ENCODE measurements around the gene NKD2. TPM values are rescaled to one million over a fixed set of nuclear protein-coding genes. Genes with fewer than 3 reads are reported as not detected.
"Not testable (repeated sequence)": the region's sequence is repeated elsewhere in the genome, so short reads cannot be mapped to it uniquely, and the experiment has no call there.

Gene NKD2
- polyA plus RNA-seq, 1 donor (not counting 4 experiments of a cell fraction or from before 2014, with no cell fraction given), result not detected

DNA sequence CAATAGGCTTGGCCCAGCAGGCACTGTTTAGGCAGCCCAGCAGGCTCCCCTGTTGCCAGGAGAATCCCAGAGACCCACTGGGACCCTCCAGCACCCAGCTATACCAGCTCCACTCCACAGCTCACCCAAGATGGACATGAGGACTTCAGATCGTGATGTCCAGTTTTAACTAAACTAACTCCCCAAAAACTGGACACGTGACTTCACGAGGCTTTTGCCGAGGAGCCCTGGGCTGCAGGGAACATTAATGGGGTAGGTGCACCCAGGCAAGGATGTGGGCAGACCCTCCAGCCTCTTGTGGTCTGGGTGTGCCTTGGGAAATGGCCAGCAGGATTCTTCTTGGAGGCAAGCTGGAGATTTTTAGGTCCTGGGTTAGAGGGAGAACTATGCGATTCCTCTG, 8.9 kb upstream of the NKD2 start:
- FAIRE-seq, result no peak
- Histone ChIP-seq H3K4me3 (ENCODE audit: control insufficient read depth in 2 of 3, extremely low read depth in 1 of 3, insufficient read depth in 2 of 3, low read depth in 1 of 3, low read length in 3 of 3) (no peak overlapping the region), H4K20me1 (ENCODE audit: control insufficient read depth, extremely low read depth, insufficient read depth, low read length) (no peaks in the 10 kb centered on the region), H3K27ac (ENCODE audit: control insufficient read depth, insufficient read depth, low read length) (no peak overlapping the region), H3K79me2 (ENCODE audit: control insufficient read depth, insufficient read depth, low read length) (no peaks in the 10 kb centered on the region), H3K27me3 (ENCODE audit: control insufficient read depth, extremely low read depth, insufficient read depth, low read length) (peaks cover 54% of the 10 kb centered on the region), H3K36me3 (ENCODE audit: control insufficient read depth in 2 of 2, extremely low read depth in 1 of 2, insufficient read depth in 2 of 2, low read length in 2 of 2) (no peaks in the 10 kb centered on the region), H3K9me1 (ENCODE audit: control insufficient read depth, extremely low read depth, insufficient read depth, low read length) (no peaks in the 10 kb centered on the region), H3K9me3 (ENCODE audit: control insufficient read depth, low read depth, low read length) (no peaks in the 10 kb centered on the region), H3K9ac (ENCODE audit: control insufficient read depth, extremely low read depth, insufficient read depth, low read length) (no peak overlapping the region), H2AFZ (ENCODE audit: control insufficient read depth, low read length) (no peak overlapping the region), H3K4me1 (ENCODE audit: control insufficient read depth, extremely low read depth, insufficient read depth, low read length) (peaks cover 17% of the 10 kb centered on the region), H3K4me2 (ENCODE audit: control insufficient read depth, extremely low read depth, insufficient read depth, low read depth, low read length) (no peak overlapping the region)
- no peak for DNase-seq (ENCODE audit: low read depth, low spot score)
- dilution Hi-C loops (cut with MboI; ENCODE audit: extremely low pct_ligation_motif_present, low sequenced_read_pairs), result no loop called here
- TF ChIP-seq, protein P1, sequence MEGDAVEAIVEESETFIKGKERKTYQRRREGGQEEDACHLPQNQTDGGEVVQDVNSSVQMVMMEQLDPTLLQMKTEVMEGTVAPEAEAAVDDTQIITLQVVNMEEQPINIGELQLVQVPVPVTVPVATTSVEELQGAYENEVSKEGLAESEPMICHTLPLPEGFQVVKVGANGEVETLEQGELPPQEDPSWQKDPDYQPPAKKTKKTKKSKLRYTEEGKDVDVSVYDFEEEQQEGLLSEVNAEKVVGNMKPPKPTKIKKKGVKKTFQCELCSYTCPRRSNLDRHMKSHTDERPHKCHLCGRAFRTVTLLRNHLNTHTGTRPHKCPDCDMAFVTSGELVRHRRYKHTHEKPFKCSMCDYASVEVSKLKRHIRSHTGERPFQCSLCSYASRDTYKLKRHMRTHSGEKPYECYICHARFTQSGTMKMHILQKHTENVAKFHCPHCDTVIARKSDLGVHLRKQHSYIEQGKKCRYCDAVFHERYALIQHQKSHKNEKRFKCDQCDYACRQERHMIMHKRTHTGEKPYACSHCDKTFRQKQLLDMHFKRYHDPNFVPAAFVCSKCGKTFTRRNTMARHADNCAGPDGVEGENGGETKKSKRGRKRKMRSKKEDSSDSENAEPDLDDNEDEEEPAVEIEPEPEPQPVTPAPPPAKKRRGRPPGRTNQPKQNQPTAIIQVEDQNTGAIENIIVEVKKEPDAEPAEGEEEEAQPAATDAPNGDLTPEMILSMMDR (optimal IDR thresholded peaks at IDR 0.05 in 1 of 3, IDR thresholded peaks at IDR 0.05 in 1 of 3, conservative IDR thresholded peaks at IDR 0.05 in 1 of 3; ENCODE audit: extremely low read depth in 1 of 3, insufficient read depth in 2 of 3, low read length in 3 of 3), result no peak
- TF ChIP-seq EZH2 (IDR thresholded peaks at IDR 0.05; ENCODE audit: low read length), result no peak

DNA sequence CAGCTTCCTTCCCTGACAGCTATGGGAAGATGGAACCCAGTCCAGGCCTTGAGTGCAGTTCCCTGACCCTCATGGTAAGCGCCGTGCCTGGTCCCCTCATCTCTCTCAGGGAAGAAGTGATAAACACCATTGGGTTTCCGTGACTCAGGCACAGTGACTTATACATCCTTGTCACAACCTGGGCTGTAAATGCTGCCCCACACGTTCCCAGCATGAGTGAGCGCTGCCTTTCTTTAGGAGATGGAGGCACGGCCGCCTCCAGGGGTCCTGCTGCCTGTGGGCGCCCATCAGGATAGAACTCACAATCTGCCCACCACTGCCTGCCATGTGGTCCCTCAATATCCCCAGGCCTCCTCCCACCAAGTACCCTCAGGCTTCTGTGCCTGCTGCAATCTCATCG, 8.3 kb upstream of the NKD2 start:
- Histone ChIP-seq H2AFZ (ENCODE audit: control insufficient read depth, low read length) (no peak overlapping the region), H3K27me3 (ENCODE audit: control insufficient read depth, extremely low read depth, insufficient read depth, low read length) (peaks cover 60% of the 10 kb centered on the region), H3K27ac (ENCODE audit: control insufficient read depth, insufficient read depth, low read length) (no peak overlapping the region), H3K9ac (ENCODE audit: control insufficient read depth, extremely low read depth, insufficient read depth, low read length) (no peak overlapping the region), H3K4me2 (ENCODE audit: control insufficient read depth, extremely low read depth, insufficient read depth, low read depth, low read length) (no peak overlapping the region), H3K79me2 (ENCODE audit: control insufficient read depth, insufficient read depth, low read length) (no peaks in the 10 kb centered on the region), H3K9me3 (ENCODE audit: control insufficient read depth, low read depth, low read length) (no peaks in the 10 kb centered on the region), H3K4me1 (ENCODE audit: control insufficient read depth, extremely low read depth, insufficient read depth, low read length) (peaks cover 17% of the 10 kb centered on the region), H3K36me3 (ENCODE audit: control insufficient read depth in 2 of 2, extremely low read depth in 1 of 2, insufficient read depth in 2 of 2, low read length in 2 of 2) (no peaks in the 10 kb centered on the region), H4K20me1 (ENCODE audit: control insufficient read depth, extremely low read depth, insufficient read depth, low read length) (no peaks in the 10 kb centered on the region), H3K4me3 (ENCODE audit: control insufficient read depth in 2 of 3, extremely low read depth in 1 of 3, insufficient read depth in 2 of 3, low read depth in 1 of 3, low read length in 3 of 3) (no peak overlapping the region), H3K9me1 (ENCODE audit: control insufficient read depth, extremely low read depth, insufficient read depth, low read length) (no peaks in the 10 kb centered on the region)
- DNase-seq (ENCODE audit: low read depth, low spot score), result no peak
- FAIRE-seq, result no peak
- dilution Hi-C loops (cut with MboI; ENCODE audit: extremely low pct_ligation_motif_present, low sequenced_read_pairs), result no loop called here
- TF ChIP-seq, protein P1 (optimal IDR thresholded peaks at IDR 0.05 in 1 of 3, IDR thresholded peaks at IDR 0.05 in 1 of 3, conservative IDR thresholded peaks at IDR 0.05 in 1 of 3; ENCODE audit: extremely low read depth in 1 of 3, insufficient read depth in 2 of 3, low read length in 3 of 3), result no peak
- TF ChIP-seq EZH2 (IDR thresholded peaks at IDR 0.05; ENCODE audit: low read length), result no peak

DNA sequence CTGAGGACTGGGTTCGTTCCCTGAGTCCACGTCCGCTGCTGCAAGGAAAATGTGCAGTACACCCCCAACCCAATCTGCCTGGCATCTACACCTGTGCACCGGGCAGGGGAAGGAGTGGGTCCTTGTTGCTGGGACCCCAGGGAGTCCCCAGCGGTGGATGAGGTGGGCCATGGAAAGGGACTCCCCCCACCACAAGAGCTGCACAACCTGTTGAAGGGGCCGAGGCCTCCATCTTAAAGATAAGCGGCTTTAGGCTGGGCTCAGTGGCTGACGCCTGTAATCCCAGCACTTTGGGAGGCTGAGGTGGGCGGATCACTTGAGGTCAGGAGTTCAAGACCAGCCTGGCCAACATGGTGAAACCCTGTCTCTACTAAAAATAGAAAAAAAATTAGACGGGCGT, 7.8 kb upstream of the NKD2 start:
- H4K20me1 ChIP-seq (ENCODE audit: control insufficient read depth, extremely low read depth, insufficient read depth, low read length); H3K4me2 ChIP-seq (ENCODE audit: control insufficient read depth, extremely low read depth, insufficient read depth, low read depth, low read length); H3K36me3 ChIP-seq (ENCODE audit: control insufficient read depth in 2 of 2, extremely low read depth in 1 of 2, insufficient read depth in 2 of 2, low read length in 2 of 2); H3K9ac ChIP-seq (ENCODE audit: control insufficient read depth, extremely low read depth, insufficient read depth, low read length); H3K9me3 ChIP-seq (ENCODE audit: control insufficient read depth, low read depth, low read length); H3K9me1 ChIP-seq (ENCODE audit: control insufficient read depth, extremely low read depth, insufficient read depth, low read length); FAIRE-seq; H3K79me2 ChIP-seq (ENCODE audit: control insufficient read depth, insufficient read depth, low read length); H2AFZ ChIP-seq (ENCODE audit: control insufficient read depth, low read length); DNase-seq (ENCODE audit: low read depth, low spot score); H3K4me3 ChIP-seq (ENCODE audit: control insufficient read depth in 2 of 3, extremely low read depth in 1 of 3, insufficient read depth in 2 of 3, low read depth in 1 of 3, low read length in 3 of 3); dilution Hi-C loops (cut with MboI; ENCODE audit: extremely low pct_ligation_motif_present, low sequenced_read_pairs); H3K27ac ChIP-seq (ENCODE audit: control insufficient read depth, insufficient read depth, low read length): not testable (repeated sequence)
- peaks cover 17% of the 10 kb centered on the region for H3K4me1 ChIP-seq (ENCODE audit: control insufficient read depth, extremely low read depth, insufficient read depth, low read length)
- H3K27me3 ChIP-seq (ENCODE audit: control insufficient read depth, extremely low read depth, insufficient read depth, low read length), result peaks cover 66% of the 10 kb centered on the region
